Esophagus (tissue), 2 donors: Measurements from ENCODE around the gene APOB. TPM values are rescaled to one million over a fixed set of nuclear protein-coding genes. Genes with fewer than 3 reads are reported as not detected.

ENCODE experiments used
- H3K27ac ChIP-seq, 2 donors: one replicate each; pipeline ENCODE4 v1.5.1; 2013; ENCODE audit warnings: low read depth in 2 of 2, mild to moderate bottlenecking in 2 of 2, inconsistent platforms in 1 of 2, low read length in 1 of 2, moderate library complexity in 1 of 2
- H3K27me3 ChIP-seq, 2 donors: one replicate each; pipeline ENCODE4 v1.6.1; 2013; ENCODE audit warnings: low read length in 2 of 2, control low read depth in 1 of 2, mild to moderate bottlenecking in 1 of 2; ENCODE audit not compliant: insufficient read depth in 2 of 2, control insufficient read depth in 1 of 2
- H3K36me3 ChIP-seq, 2 donors: one replicate each; pipeline ENCODE4 v1.6.1; 2013; ENCODE audit warnings: low read length in 1 of 2; ENCODE audit not compliant: control insufficient read depth in 2 of 2, insufficient read depth in 2 of 2
- H3K4me1 ChIP-seq, 2 donors: one replicate each; pipeline ENCODE4 v1.6.1; 2013; ENCODE audit warnings: low read length in 1 of 2; ENCODE audit not compliant: control insufficient read depth in 2 of 2, insufficient read depth in 2 of 2
- H3K4me3 ChIP-seq, 2 donors: one replicate each; pipeline ENCODE4 v1.5.1; 2013; ENCODE audit warnings: low read length in 2 of 2, mild to moderate bottlenecking in 2 of 2, low read depth in 1 of 2, moderate library complexity in 1 of 2
- H3K9me3 ChIP-seq, 2 donors: one replicate each; pipeline ENCODE4 v1.6.1; 2013; ENCODE audit warnings: mild to moderate bottlenecking in 2 of 2, low read depth in 1 of 2, low read length in 1 of 2, moderate library complexity in 1 of 2; ENCODE audit not compliant: control insufficient read depth in 2 of 2, insufficient read depth in 1 of 2
- WGBS, 2 donors: extraction: QIAGEN DNeasy Blood & Tissue Kit; methylation state at CpG; one replicate each; pipeline ENCODE4 v1.1.7; 2013; 5-methylcytosine and 5-hydroxymethylcytosine counted together
- polyA plus RNA-seq, 2 donors: library from polyadenylated mRNA; stranded (reverse); fragments of 200-250 nt; gene quantifications; one replicate each; pipeline ENCODE4 v1.2.3, GENCODE V29; 2013
- donor health status: healthy with polysubstance abuse.
- donor health status: Bipolar disorder and iron deficiency.

The APOB gene
- polyA plus RNA-seq, 2 donors: 0.02 TPM

DNA sequence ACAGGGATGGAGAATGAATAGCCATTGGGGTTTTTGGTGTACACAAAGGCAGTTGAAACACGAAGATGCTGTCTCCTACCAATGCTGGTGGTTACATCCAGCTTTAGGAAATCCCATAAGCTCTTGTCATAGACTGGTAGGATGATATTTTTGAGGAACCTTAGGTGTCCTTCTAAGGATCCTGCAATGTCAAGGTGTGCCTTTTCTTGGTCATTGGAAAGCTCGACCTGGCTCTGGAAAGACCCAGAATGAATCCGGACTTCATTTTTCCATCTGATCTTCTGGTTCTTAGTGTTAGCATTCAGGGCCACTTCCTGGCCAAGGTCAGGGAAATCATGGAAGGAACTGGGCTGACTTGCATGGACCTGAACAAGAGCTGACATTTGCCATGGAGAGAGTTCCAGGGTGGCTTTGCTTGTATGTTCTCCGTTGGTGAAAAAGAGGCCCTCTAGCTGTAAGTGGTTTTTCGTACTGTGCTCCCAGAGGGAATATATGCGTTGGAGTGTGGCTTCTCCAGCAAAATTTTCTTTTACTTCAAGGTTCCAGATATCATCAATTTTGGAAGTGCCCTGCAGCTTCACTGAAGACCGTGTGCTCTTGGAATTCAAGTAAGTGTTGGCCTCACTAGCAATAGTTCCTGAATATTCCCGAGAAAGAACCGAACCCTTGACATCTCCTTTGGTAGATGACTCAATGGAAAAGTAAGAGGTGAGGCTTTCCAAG lies 38.0 kb downstream of the APOB start:
- H3K27ac ChIP-seq: no peak overlapping the region
- H3K9me3 ChIP-seq: no peaks in the 10 kb centered on the region
- H3K4me1 ChIP-seq: no peaks in the 10 kb centered on the region
- no peaks in the 10 kb centered on the region for H3K36me3 ChIP-seq
- H3K4me3 ChIP-seq: no peak overlapping the region
- WGBS, 2 donors: 87 to 90% methylated on average over 9 of the region's 9 CpGs
- H3K27me3 ChIP-seq: no peaks in the 10 kb centered on the region

DNA sequence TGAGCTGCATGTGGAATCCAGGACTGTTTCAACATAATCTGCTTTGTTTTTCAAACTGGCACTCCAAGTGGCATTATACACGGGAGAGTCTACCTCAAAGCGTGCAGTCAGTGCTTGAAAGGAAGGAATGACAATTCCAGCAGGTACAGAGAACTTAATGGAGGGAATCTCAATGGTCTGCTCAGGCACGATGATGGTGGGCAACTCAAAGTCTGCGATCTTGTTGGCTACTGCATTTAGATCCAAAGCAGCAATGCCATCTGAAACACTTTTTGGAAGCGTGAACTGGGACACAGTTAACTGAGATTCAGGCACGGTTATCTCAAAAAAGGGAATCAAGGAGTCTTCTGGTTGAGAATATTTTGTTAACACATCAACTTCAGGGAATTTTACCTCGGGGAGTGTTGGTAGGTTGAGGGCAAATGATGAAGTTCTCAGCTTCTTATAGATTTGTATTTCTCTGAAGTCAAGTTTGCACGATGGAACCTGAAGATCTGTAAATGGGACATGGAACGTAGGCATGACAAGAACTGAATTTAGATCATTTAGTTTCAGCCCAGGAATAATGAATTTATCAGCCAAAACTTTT lies 38.7 kb downstream of the APOB start:
- Histone ChIP-seq H3K9me3 (no peaks in the 10 kb centered on the region), H3K27ac (no peak overlapping the region), H3K27me3 (no peaks in the 10 kb centered on the region), H3K4me3 (no peak overlapping the region), H3K4me1 (no peaks in the 10 kb centered on the region), H3K36me3 (no peaks in the 10 kb centered on the region)
- 84 to 86% methylated on average over 9 of the region's 9 CpGs for WGBS, 2 donors

DNA sequence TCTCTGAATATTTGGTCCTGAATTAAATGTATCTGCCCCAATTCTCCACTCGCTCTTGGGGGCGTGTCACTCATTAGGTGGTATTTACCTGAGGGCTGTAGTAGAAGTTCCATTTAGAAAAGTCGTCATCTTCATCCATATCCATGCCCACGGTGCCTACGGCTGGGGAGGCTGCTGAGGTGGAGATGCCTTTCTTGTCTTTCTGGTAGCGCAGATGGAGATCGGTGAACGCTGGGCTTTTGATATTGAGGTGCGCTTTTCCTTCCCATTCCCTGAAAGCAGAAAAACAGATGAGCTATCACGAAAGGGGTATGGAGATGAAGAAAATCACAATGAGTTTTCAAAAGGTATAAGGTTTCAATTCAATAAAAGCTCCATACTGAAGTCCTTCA lies 39.7 kb downstream of the APOB start:
- H3K27ac ChIP-seq: no peak overlapping the region
- H3K9me3 ChIP-seq: no peaks in the 10 kb centered on the region
- H3K36me3 ChIP-seq: no peaks in the 10 kb centered on the region
- WGBS, 2 donors: 92 to 93% methylated on average over 10 of the region's 10 CpGs
- no peaks in the 10 kb centered on the region for H3K27me3 ChIP-seq
- no peak overlapping the region for H3K4me3 ChIP-seq
- no peaks in the 10 kb centered on the region for H3K4me1 ChIP-seq

DNA sequence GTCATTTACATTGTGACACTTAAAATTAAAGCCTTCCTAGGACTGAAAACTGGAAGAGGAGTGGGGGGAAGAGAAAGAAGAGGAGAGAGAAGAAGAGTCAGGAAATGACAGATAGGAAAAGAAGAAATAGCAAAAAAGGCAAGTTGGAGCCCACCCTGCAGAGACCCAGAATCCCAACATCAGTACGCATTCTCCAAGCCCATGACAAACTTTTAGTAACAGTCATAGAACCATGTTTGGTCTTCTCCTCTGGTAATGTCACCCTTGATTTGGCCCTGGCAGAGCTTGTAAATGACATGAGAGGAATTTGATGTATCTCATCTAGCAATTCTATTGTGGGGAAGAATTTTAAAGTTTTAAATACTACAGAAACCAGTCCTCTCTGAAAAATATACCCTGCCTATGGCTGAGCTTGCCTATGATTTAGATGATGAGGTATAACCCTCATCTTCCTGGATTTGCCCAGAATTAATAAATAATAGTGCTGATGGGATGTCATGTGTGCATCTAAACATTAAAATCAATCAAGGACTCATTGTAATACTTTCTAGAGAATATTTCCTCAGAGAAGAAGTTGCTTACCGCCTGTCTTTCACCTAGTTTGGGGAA lies 40.2 kb downstream of the APOB start:
- H3K36me3 ChIP-seq: no peaks in the 10 kb centered on the region
- H3K9me3 ChIP-seq: no peaks in the 10 kb centered on the region
- no peaks in the 10 kb centered on the region for H3K27me3 ChIP-seq
- no peaks in the 10 kb centered on the region for H3K4me1 ChIP-seq
- WGBS, 2 donors: 86 to 96% methylated on average over 2 of the region's 2 CpGs
- H3K27ac ChIP-seq: no peak overlapping the region
- no peak overlapping the region for H3K4me3 ChIP-seq

DNA sequence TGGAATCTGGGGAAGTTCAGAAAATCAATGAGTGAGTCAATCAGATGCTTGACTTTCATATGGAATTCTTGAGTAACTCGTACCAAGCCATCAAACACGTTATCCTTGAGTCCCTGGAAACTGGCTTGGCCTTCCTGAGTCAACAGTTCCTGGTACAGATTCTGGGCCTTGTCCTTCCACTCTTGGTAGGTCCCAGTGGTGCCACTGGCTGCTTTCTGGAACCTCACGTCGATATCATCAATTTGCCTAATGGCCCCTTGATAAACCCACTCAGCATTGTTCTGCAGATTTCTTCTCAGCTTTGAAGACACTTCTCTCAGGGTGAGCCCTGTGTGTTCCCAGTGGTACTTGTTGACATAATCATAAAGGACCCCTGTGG lies 41.1 kb downstream of the APOB start:
- Histone ChIP-seq H3K27me3 (no peaks in the 10 kb centered on the region), H3K4me1 (no peaks in the 10 kb centered on the region), H3K27ac (no peak overlapping the region), H3K4me3 (no peak overlapping the region), H3K9me3 (no peaks in the 10 kb centered on the region), H3K36me3 (no peaks in the 10 kb centered on the region)
- 75 to 85% methylated on average over 4 of the region's 4 CpGs for WGBS, 2 donors

DNA sequence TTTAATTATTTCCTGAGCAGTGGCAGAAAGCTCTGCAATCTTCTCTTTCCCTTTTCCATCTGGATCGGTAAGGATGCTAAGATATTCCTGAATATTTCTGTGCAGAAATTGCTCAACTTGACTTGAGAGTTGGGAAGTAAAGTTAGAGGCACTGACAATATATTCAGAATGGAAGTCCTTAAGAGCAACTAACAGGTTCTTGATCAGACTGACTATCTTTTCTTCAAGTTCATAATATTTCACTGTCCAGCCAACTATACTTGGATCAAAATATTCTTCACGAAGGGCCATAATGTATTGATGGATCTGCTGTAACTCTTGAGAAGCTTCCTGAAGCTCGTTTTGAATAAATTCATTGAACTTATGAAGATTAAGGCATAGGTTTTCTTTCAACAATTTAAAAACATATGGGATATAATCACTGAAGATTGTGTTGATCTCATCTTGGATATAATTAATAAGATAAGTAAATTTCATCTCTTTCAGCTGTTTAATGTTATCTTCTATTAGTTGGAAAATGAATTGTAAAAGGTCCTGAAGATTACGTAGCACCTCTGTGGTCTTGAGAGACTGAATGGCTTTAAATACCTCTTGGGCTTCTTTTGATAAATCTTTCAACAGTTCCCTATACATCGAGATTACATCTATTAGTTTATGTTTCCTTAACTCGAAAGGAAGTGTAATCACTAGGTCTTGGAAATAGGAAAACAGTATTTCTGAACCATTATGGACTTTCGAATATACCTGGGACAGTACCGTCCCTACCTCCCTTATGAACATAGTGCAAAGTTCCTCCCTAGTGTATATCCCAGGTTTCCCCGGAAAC lies 41.7 kb downstream of the APOB start:
- no peaks in the 10 kb centered on the region for H3K9me3 ChIP-seq
- H3K4me1 ChIP-seq: no peaks in the 10 kb centered on the region
- H3K36me3 ChIP-seq: no peaks in the 10 kb centered on the region
- H3K4me3 ChIP-seq: no peak overlapping the region
- H3K27ac ChIP-seq: no peak overlapping the region
- WGBS, 2 donors: 81 to 83% methylated on average over 9 of the region's 9 CpGs
- H3K27me3 ChIP-seq: no peaks in the 10 kb centered on the region

DNA sequence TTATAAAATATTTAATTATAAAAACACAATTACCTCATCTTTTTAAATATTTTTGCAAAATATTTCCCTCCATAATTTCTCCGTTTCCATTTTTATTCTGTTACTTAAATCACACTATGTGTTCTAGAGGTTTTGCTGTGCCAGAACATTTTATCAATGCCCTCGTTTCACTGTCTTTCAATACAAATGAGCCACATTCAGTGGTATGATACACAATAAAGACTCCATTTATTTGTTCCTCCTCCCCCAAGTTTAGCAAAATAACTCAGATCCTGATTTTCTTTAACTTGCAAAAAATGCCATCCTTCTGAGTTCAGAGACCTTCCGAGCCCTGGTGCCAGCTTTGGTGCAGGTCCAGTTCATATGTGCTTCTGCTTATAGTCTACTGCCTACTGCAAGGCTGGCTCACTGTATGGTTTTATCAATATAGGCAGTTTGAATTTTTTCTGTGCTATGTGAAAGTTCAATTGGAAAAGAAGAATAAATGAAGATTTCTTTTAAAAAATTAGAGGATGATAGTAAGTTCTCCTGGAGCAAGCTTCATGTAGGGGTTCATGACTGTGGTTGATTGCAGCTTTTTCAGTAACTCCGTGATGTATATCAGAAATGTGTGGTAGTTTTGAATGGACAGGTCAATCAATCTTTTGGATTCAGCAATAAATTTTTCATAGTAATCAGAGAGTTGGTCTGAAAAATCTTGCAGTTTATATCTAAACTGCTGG lies 42.5 kb downstream of the APOB start:
- H3K27me3 ChIP-seq: no peaks in the 10 kb centered on the region
- H3K36me3 ChIP-seq: no peaks in the 10 kb centered on the region
- H3K4me3 ChIP-seq: no peak overlapping the region
- no peaks in the 10 kb centered on the region for H3K9me3 ChIP-seq
- H3K4me1 ChIP-seq: no peaks in the 10 kb centered on the region
- 88 to 92% methylated on average over 4 of the region's 4 CpGs for WGBS, 2 donors
- no peak overlapping the region for H3K27ac ChIP-seq

DNA sequence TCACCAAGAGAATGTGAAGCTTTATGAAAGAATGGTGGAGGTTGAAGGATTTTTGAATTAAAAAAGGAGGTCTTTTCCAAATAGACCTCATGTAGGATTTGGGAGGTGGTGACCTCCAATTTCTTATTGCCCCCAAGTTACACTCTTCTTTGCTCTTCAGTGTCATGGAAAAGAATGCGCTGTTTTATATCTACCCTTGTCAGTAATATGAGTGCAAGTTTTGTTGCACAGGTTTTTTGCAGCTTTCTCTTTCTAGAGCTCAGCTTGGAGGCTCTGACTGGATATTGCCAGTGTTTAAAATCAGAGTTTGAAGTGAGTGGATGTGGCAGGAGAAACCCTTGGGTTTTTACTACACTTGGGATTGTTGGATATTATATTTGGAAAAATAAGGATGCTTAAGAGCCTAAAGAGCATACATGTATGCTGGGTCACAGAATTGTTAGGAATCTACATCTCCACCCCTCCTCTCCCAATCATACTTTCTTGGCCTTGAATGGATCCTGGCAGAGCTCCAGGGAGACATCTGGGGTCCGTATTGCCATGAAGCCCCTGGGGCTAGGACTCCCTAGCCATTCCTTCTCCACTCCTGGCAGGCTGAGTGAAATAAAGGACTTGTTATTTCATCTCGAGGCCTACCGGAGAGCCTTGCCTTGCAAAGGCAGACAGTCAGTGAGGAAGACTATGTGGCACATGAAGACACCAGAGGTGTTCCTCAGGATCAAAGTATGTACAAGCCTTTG lies 43.8 kb downstream of the APOB start:
- 79 to 80% methylated on average over 4 of the region's 4 CpGs for WGBS, 2 donors
- Histone ChIP-seq H3K4me3 (no peak overlapping the region), H3K9me3 (no peaks in the 10 kb centered on the region), H3K4me1 (no peaks in the 10 kb centered on the region), H3K36me3 (no peaks in the 10 kb centered on the region), H3K27me3 (no peaks in the 10 kb centered on the region), H3K27ac (no peak overlapping the region)
